ENCODE measurements around the gene COL26A1. TPM values are rescaled to one million over a fixed set of nuclear protein-coding genes. Genes with fewer than 3 reads are reported as not detected.
"Not testable (repeated sequence)": the region's sequence is repeated elsewhere in the genome, so short reads cannot be mapped to it uniquely, and the experiment has no call there.

Gene COL26A1
- polyA plus RNA-seq, 1 donor, result 1.5 TPM

GRCh38 chr7:101595766-101596537 lies 233.3 kb downstream of the COL26A1 start:
- DNase-seq (ENCODE audit: low read depth), result no peak

- DNase-seq (ENCODE audit: low read depth), result no peak
Measured at GRCh38 chr7:101596898-101597297, 234.2 kb downstream of the COL26A1 start.

GRCh38 chr7:101597941-101598340 lies 235.3 kb downstream of the COL26A1 start:
- DNase-seq (ENCODE audit: low read depth), result no peak

- no peak for DNase-seq (ENCODE audit: low read depth)
Measured at GRCh38 chr7:101598422-101598985, 235.8 kb downstream of the COL26A1 start.

- no peak for DNase-seq (ENCODE audit: low read depth)
Measured at GRCh38 chr7:101598986-101599771, 236.5 kb downstream of the COL26A1 start.

- DNase-seq (ENCODE audit: low read depth), result no peak
Measured at GRCh38 chr7:101599787-101600186, 237.1 kb downstream of the COL26A1 start.

GRCh38 chr7:101602082-101602481 lies 239.4 kb downstream of the COL26A1 start:
- no peak for DNase-seq (ENCODE audit: low read depth)

- DNase-seq (ENCODE audit: low read depth), result peak; percentile 20
Measured at GRCh38 chr7:101602484-101603241, 240.0 kb downstream of the COL26A1 start.

GRCh38 chr7:101604331-101604933 lies 241.8 kb downstream of the COL26A1 start:
- no peak for DNase-seq (ENCODE audit: low read depth)

- DNase-seq (ENCODE audit: low read depth), result not testable (repeated sequence)
Measured at GRCh38 chr7:101604934-101605332, 242.3 kb downstream of the COL26A1 start.

- no peak for DNase-seq (ENCODE audit: low read depth)
Measured at GRCh38 chr7:101605611-101606497, 243.2 kb downstream of the COL26A1 start.

- no peak for DNase-seq (ENCODE audit: low read depth)
Measured at GRCh38 chr7:101606498-101606923, 243.8 kb downstream of the COL26A1 start.

Other genes starting within 250 kb of the COL26A1 start
- 5.6 TPM for gene SERPINE1, start 235.8 kb upstream of the COL26A1 start, polyA plus RNA-seq (ENCODE audit: insufficient read length)
- 17.7 TPM for gene AP1S1, start 208.4 kb upstream of the COL26A1 start, polyA plus RNA-seq (ENCODE audit: insufficient read length)
- not detected for gene VGF, start 197.3 kb upstream of the COL26A1 start, polyA plus RNA-seq (ENCODE audit: insufficient read length)
- not detected for gene NAT16, start 182.6 kb upstream of the COL26A1 start, polyA plus RNA-seq (ENCODE audit: insufficient read length)
- gene MOGAT3, start 161.8 kb upstream of the COL26A1 start, polyA plus RNA-seq (ENCODE audit: insufficient read length), result not detected
- 41.4 TPM for gene PLOD3, start 145.3 kb upstream of the COL26A1 start, polyA plus RNA-seq (ENCODE audit: insufficient read length)
- 46.5 TPM for gene ZNHIT1, start 144.7 kb upstream of the COL26A1 start, polyA plus RNA-seq (ENCODE audit: insufficient read length)
- 7.4 TPM for gene CLDN15, start 125.1 kb upstream of the COL26A1 start, polyA plus RNA-seq (ENCODE audit: insufficient read length)
- 125 TPM for gene FIS1, start 117.8 kb upstream of the COL26A1 start, polyA plus RNA-seq (ENCODE audit: insufficient read length)
- gene IFT22, start 41.1 kb upstream of the COL26A1 start, polyA plus RNA-seq (ENCODE audit: insufficient read length), result 25.7 TPM

Measured in forelimb muscle (tissue), 1 donor.